Hepatocyte (in vitro differentiated cells): ENCODE data around the gene PYM1.

Experiments
- EZH2 ChIP-seq: fragments of 200-600 bp; sonication (generic); IDR thresholded peaks from 2 replicates; pipeline ENCODE4 v1.6.1; 2016; ENCODE audit warnings: antibody characterized with exemption, mild to moderate bottlenecking, borderline replicate concordance
- EZH2phosphoT487 ChIP-seq: fragments of 200-600 bp; sonication (generic); IDR thresholded peaks from one replicate; pipeline ENCODE4 v1.6.1; 2018; ENCODE audit warnings: antibody characterized with exemption, mild to moderate bottlenecking, low read depth, moderate library complexity; ENCODE audit not compliant: unreplicated experiment, severe bottlenecking
- TF ChIP-seq, protein P1 (sequence below): fragments of 200-600 bp; sonication (generic); IDR thresholded peaks from 2 replicates; pipeline ENCODE4 v1.5.1; 2016; ENCODE audit warnings: antibody characterized with exemption, mild to moderate bottlenecking; ENCODE audit not compliant: poor library complexity

DNA sequence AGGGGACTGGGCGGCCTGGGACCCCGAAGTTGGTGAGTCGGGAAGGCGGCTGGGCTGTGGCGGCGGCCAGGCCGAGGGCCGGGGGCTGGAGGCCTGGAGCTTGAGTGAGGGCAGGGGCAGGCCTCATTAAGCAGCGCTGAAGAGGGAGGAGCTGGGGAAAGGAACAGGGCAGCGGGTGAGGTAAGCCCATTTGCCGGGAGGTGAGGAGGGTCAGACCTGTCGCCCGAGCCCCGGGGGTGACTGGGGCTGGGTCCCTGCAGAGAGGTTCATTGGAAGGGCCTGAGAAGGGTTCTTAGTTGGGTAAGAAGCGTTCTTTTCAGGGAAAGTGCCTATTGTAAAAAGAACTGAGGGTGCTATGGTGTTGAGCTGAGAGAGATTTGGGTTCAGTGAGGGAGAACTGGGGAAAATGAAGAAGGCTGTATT is 46.6 kb upstream of the PYM1 start:
- TF ChIP-seq, protein P1, sequence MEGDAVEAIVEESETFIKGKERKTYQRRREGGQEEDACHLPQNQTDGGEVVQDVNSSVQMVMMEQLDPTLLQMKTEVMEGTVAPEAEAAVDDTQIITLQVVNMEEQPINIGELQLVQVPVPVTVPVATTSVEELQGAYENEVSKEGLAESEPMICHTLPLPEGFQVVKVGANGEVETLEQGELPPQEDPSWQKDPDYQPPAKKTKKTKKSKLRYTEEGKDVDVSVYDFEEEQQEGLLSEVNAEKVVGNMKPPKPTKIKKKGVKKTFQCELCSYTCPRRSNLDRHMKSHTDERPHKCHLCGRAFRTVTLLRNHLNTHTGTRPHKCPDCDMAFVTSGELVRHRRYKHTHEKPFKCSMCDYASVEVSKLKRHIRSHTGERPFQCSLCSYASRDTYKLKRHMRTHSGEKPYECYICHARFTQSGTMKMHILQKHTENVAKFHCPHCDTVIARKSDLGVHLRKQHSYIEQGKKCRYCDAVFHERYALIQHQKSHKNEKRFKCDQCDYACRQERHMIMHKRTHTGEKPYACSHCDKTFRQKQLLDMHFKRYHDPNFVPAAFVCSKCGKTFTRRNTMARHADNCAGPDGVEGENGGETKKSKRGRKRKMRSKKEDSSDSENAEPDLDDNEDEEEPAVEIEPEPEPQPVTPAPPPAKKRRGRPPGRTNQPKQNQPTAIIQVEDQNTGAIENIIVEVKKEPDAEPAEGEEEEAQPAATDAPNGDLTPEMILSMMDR: no peak
- TF ChIP-seq EZH2 (no peak), EZH2phosphoT487 (no peak)
